MM.1S (cell line): Measurements from ENCODE around the gene CCR2.

Experiments
- EZH2 ChIP-seq: fragments of 300-600 bp; sonication (generic); optimal IDR thresholded peaks from 2 replicates; pipeline ENCODE3; 2017; ENCODE audit warnings: low read depth, mild to moderate bottlenecking, antibody characterized with exemption, low read length, mixed read lengths
- TF ChIP-seq, protein P1 (sequence below): fragments of 300-600 bp; sonication (generic); IDR thresholded peaks from 2 replicates; pipeline ENCODE4 v1.5.1; 2016; ENCODE audit warnings: antibody characterized with exemption, low read length, mixed read lengths

DNA sequence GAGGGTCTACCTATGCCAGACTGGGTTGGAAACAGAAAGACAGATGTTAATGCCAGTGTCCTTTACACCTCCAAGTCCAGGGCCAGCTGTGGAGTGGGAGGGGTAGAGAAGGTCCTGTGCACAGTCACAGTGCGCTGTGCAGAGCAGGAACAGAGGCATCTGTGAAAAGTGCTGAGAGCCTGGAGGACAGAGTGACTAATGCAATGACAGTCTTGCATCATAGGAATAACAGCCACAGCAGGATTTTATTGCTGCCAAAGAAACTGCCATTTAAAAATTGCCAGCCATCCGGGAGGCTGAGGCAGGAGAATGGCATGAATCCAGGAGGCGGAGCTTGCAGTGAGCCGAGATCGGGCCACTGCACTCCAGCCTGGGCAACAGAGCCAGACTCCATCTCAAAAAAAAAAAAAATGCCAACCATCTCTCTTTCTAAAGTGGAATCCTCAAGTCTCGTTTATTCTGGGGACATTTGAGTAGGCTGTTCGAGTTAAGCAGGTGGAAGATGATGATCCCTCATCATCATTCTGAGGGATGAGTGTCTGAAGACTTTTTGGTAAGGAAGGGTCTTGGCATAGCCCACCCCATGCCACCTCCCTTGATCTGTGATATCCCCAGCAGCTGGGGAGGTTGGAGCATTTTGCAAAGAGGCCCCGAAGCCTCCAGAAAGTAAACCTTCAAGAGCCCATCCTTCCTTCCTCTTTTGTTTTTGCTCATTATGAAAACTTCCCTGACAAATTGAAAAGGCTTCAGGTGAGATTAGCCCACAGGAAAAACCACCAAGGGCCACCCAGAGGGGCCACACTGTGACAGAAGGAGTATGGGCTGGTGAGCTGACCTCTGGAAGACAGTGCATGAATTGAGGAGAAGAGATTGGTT lies 7.7 kb downstream of the CCR2 start:
- TF ChIP-seq EZH2, result no peak
- TF ChIP-seq, protein P1, sequence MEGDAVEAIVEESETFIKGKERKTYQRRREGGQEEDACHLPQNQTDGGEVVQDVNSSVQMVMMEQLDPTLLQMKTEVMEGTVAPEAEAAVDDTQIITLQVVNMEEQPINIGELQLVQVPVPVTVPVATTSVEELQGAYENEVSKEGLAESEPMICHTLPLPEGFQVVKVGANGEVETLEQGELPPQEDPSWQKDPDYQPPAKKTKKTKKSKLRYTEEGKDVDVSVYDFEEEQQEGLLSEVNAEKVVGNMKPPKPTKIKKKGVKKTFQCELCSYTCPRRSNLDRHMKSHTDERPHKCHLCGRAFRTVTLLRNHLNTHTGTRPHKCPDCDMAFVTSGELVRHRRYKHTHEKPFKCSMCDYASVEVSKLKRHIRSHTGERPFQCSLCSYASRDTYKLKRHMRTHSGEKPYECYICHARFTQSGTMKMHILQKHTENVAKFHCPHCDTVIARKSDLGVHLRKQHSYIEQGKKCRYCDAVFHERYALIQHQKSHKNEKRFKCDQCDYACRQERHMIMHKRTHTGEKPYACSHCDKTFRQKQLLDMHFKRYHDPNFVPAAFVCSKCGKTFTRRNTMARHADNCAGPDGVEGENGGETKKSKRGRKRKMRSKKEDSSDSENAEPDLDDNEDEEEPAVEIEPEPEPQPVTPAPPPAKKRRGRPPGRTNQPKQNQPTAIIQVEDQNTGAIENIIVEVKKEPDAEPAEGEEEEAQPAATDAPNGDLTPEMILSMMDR, result no peak
